HG03558 (cell line): ENCODE data around the gene KRT23.

Source experiments
- ATAC-seq: cut with Tn5 transposase; IDR thresholded peaks from one replicate; pipeline ENCODE4 v1.9.1; 2021; ENCODE audit warnings: moderate number of reproducible peaks; ENCODE audit not compliant: unreplicated experiment; ENCODE audit errors: extremely low read depth

The KRT23 gene

GRCh38 chr17:40912486-40913210 lies 24.8 kb downstream of the KRT23 start:
- ATAC-seq: no peak

GRCh38 chr17:40910441-40910841 lies 27.0 kb downstream of the KRT23 start:
- ATAC-seq: no peak

GRCh38 chr17:40909755-40910154 lies 27.7 kb downstream of the KRT23 start:
- ATAC-seq: no peak

GRCh38 chr17:40909351-40909750 lies 28.1 kb downstream of the KRT23 start:
- no peak for ATAC-seq

DNA sequence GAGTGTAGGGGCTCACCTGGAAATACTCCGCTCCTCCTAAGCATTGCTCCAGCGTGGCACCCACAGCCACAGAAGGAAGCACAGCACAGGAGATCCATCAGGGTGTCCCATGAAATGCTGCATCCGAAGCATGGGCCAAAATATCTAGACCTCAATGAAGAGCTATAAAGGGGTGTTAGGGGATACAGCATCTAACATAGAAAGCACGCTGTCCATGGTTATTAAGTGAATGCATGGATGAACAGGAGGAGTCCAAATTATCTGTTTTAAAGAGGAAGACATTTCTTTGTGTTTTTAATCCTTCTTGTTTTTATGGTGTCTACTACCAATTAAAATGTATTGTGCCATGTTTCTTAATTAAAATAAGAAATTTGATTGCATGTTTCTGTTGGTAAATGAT lies 30.8 kb downstream of the KRT23 start:
- no peak for ATAC-seq

DNA sequence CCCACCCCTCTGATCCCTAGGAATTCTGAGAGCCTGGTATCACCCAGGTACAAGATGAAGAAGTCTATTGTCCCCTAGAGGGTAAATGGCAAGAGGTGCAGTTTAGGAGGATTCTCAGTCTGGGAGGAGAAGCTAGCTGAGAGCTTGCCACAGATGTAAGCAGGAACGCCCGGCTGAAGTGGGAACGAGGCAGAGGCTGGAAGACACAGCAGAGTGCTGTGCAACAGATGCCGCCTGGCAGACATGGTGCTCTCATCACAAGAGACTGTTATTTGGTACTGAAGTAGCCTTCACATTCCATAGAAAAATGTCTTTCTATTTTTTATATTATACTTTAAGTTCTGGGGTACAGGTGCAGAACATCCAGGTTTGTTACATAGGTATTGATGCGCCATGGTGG lies 32.1 kb downstream of the KRT23 start:
- no peak for ATAC-seq

DNA sequence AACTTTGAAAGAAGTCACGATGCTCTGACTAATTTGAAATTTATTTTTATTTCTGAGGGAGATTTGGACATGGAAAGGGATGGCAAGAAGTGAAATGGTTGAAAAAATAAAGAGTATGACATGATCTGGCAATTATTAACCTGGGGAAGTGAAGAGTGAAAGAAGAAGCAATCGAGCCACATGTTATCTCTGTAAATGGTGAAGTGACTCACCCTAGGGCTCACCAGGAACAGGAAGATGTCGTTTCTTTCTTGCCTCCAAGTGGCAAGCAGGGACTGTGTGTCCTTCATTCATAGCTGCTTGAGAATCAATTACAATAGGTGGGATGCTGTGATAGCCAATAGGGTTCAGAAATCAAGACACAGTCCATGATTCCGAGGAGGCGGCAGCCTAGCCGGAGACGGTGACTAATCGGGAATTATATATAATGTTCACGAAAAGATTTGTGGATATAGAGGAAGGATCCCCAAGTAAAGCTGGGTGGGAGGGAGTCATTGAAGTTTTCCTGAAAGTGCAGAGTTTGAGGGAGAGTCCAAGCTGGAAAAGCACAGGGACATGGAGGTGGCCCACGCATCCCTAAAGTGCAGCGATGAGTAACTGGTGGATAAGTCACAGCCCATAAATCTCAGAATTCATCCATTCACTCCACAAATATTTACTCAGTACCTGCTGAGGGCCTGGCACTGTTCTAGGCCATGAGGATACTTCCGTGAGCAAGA lies 34.2 kb downstream of the KRT23 start:
- ATAC-seq: no peak

GRCh38 chr17:40902498-40902897 lies 34.9 kb downstream of the KRT23 start:
- ATAC-seq: no peak

GRCh38 chr17:40901981-40902474 lies 35.4 kb downstream of the KRT23 start:
- no peak for ATAC-seq

- ATAC-seq: no peak
Observed at GRCh38 chr17:40900809-40901356, 36.6 kb downstream of the KRT23 start.

DNA sequence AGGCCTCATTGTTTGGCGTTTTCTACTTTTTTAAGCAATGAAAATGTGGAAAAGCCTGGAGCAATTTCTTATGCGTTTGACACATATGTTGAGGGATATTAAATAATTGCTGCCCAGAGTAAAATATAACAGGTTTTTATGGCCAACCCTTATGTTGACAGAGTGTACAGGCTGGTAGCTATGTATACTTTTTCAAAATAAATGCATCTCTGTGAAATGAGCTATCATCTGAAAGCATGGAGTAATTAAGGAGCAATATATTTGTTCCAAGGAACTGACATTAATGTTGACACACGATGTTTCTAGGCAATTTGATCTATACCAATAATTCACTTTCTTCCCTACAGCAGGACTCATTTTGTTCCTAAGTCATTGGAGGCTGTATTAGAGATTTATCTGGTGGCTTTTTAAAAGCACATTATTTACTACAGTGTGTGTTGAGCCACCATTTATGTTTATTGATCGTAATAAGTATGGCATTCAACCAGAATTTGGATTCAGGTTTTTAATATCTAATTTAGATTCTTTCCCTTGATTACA lies 40.5 kb downstream of the KRT23 start:
- ATAC-seq: no peak

GRCh38 chr17:40895106-40895730 lies 42.2 kb downstream of the KRT23 start:
- ATAC-seq: no peak

DNA sequence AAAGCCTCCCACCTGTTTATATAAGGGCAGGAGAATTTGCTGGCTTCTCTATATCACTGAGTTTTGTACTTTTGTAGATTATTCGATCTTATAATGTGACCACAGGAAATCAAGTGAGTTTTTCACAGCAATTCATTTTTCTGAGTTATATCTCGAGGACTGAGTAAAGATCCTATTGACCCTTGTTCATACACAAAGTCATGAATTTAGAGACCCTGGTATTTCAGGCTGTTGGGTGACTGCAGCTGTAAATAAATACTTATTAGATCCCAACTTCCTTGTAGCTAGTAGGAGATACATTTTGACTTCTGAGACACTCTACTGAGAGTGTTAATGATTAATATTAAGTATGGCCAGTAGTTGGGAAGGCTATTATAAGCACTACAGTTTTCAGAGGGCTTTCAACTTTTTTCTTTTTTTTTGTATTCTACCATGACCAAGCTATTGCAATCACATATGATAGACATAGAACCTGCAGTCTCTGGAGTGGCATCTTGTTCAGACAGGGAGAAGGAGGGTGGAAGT lies 49.2 kb downstream of the KRT23 start:
- no peak for ATAC-seq

DNA sequence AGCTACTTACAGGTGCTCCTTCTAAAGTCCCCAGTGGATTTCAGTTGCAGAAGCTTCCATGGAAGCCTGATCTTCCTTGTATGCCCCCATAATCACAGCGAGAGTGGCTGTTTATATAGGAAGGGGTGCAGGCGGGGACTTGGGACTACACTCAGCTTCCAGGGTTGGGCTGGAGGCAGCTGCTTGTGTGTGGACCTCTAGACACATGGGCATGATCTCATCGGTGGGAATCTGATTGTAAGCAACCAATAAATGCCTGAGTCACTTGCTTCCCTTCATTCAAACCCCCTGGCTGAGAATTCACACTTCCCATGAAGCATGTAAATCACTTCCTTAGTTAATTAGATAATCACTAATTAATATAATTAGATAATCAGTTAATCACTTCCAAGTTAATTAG lies 51.4 kb downstream of the KRT23 start:
- ATAC-seq: no peak

GRCh38 chr17:40884708-40885512 lies 52.5 kb downstream of the KRT23 start, which contains the start of gene KRT20:
TSS of gene KRT20 (minus strand) at chr17:40885242. CDS start at chr17:40885185, 57 bp downstream.
- ATAC-seq: no peak

DNA sequence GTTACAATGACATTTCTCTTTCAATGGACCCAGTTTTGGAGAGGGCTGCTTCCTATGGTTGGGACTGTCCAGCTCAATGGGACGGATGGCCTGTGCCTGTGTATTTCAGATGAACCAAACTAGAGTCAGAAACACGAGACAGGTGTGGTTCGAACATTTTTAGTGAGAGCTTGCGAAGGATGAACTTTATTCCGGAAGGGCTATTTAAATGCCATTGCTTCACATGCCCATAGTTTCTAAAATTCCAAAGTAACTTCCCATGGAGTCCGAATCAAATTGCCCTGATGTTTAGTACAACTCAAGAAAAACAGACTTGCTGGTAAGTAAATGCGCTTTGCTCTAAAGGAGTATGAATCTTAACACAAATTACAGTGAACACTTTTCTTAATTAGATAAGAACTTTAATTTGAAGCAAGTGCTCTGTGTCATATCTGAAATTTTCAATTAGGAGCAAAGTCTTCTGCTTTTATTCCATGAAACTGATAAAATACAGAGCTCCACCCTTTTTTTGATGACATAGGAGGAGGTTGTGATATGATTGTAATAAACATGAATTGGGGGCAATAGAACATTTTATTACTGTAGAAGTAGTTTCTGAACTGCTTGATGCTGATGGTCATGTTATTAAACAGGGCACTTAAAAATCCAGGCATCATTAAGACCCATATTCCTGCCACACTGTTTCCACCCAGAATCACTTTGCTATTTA lies 53.7 kb downstream of the KRT23 start:
- ATAC-seq: no peak

DNA sequence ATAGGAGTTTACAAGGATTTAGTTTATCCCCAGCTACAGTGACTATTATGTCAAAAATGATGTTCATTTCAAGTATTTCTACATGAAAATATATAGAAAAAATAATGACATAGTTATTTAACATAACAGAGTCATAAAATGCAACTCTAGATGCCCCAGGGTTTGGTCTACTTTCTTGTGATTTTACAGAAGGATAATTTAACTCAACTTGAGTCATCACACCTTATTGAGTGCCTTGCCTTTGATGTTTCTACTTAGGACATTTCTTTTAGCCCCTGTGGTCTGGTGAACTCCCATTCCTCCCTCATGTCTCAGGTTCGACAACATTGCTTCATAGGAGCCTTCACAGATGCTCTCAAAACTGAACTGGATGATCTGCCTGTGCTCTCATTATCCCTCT lies 54.4 kb downstream of the KRT23 start:
- no peak for ATAC-seq

DNA sequence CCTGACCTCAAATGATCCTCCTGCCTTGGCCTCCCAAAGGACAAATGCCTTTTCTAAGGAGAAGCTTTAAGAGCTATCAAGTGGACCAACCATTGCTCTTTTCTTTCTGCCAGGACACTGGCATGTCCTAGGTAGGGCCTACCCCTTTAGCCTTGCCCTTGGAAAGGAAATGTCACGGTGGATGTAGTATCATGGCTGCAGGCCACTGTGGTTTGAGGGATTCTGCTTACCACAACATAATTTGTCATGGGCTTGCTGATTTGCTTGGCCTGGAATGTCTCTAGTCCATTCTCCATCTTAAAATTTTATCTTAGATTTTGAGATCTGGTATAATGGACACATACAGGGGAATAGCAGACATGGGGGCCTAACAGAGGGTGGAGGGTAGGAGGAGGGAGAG lies 58.4 kb downstream of the KRT23 start:
- ATAC-seq: no peak

DNA sequence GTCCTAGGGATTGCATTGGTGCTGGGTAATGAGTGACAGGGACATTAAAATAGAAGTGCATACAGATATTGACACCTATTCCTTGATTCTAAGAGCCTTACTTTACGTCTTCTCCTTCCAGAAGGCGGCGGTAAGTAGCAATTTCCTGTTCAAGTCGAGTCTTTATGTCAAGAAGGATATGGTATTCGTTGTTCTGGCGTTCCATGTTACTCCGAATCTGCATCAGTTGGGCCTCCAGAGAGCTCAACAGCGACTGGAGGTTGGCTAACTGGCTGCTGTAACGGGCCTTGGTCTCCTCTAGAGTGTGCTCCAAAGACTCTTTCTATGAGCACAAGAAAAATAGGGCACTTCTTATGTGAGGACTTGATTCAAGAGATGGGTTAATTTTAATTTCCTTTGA lies 59.4 kb downstream of the KRT23 start:
- no peak for ATAC-seq
